ENCODE results near the gene CCL8. TPM values are rescaled to one million over a fixed set of nuclear protein-coding genes. Genes with fewer than 3 reads are reported as not detected.

The CCL8 gene
- total RNA-seq, 1 donor from 2014 or later = not detected

DNA sequence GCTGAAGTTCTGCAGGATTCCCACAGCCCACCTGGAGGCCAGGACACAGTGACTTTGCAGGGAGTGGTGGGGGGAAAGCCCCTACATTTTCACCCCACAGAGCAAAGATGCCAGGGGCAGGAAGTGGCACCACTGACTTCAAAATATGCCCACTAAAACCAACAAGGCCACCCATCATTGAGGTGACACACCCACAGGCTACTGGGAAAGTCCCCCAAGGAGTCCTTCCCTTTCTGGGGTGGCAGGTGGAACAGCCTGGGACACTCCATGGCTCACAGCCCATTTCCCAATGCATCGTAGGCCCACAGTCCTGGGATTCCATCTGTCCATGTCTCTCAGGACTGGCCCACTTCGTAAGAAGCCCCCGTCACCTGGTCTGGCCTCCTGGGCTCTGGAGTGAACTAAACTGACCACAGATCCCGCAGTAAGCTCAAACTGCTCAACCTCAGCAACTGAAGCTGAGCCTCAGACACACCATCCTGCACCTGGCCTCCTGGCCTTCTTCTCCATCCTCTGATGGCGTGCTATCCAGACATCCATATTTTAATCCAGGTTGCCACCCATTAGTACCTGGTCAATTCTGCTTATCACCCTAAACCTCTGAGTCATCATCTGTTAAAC lies 51.3 kb downstream of the CCL8 start:
- no peaks in the 10 kb centered on the region for H3K36me3 Mint-ChIP-seq (ENCODE audit: unreplicated experiment)
- peaks cover 1% of the 10 kb centered on the region for H3K9me3 Mint-ChIP-seq (ENCODE audit: unreplicated experiment)

DNA sequence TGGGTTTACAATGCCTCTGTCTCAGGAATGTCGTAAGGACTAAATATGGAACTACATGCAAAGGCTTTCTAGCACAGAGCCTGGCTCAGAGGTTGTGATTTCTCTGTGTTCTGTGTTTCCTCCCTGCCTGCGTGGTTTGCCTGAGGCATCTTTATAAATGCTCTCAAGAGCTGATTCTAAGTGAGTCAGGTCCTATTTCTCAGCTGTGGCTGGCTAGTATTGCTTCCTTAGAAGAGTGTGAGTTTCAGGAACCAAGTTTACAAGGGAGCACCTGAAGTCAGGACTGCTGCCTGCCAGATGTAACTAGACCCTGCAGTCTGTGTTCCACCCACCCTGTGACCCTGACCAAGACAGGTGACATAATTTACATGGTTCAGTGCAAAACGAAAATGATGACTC lies 51.8 kb downstream of the CCL8 start:
- Mint-ChIP-seq H3K27me3 (ENCODE audit: unreplicated experiment) (peaks cover 3% of the 10 kb centered on the region), H3K27ac (ENCODE audit: unreplicated experiment) (no peak overlapping the region), H3K36me3 (ENCODE audit: unreplicated experiment) (no peaks in the 10 kb centered on the region), H3K4me3 (ENCODE audit: unreplicated experiment) (no peak overlapping the region), H3K4me1 (ENCODE audit: low read depth, unreplicated experiment) (peaks cover 1% of the 10 kb centered on the region), H3K9me3 (ENCODE audit: unreplicated experiment) (peaks cover 1% of the 10 kb centered on the region)
- TF ChIP-seq, protein P1, sequence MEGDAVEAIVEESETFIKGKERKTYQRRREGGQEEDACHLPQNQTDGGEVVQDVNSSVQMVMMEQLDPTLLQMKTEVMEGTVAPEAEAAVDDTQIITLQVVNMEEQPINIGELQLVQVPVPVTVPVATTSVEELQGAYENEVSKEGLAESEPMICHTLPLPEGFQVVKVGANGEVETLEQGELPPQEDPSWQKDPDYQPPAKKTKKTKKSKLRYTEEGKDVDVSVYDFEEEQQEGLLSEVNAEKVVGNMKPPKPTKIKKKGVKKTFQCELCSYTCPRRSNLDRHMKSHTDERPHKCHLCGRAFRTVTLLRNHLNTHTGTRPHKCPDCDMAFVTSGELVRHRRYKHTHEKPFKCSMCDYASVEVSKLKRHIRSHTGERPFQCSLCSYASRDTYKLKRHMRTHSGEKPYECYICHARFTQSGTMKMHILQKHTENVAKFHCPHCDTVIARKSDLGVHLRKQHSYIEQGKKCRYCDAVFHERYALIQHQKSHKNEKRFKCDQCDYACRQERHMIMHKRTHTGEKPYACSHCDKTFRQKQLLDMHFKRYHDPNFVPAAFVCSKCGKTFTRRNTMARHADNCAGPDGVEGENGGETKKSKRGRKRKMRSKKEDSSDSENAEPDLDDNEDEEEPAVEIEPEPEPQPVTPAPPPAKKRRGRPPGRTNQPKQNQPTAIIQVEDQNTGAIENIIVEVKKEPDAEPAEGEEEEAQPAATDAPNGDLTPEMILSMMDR (IDR thresholded peaks at IDR 0.05; ENCODE audit: partially characterized antibody, unreplicated experiment) = no peak
- no peak for DNase-seq

More for the DNA sequence above, 51.3 kb downstream of the CCL8 start:
- Mint-ChIP-seq H3K4me1 (ENCODE audit: low read depth, unreplicated experiment) (peaks cover 1% of the 10 kb centered on the region), H3K27ac (ENCODE audit: unreplicated experiment) (no peak overlapping the region), H3K4me3 (ENCODE audit: unreplicated experiment) (no peak overlapping the region), H3K27me3 (ENCODE audit: unreplicated experiment) (peaks cover 3% of the 10 kb centered on the region)
- TF ChIP-seq, protein P1 (IDR thresholded peaks at IDR 0.05; ENCODE audit: partially characterized antibody, unreplicated experiment) = no peak
- DNase-seq = no peak

Other genes starting within 250 kb of the CCL8 start
- gene CCL2, start 64.2 kb upstream of the CCL8 start, total RNA-seq (ENCODE audit: unreplicated experiment) = not detected
- not detected for gene CCL7, start 49.2 kb upstream of the CCL8 start, total RNA-seq (ENCODE audit: unreplicated experiment)
- not detected for gene CCL11, start 33.7 kb upstream of the CCL8 start, total RNA-seq (ENCODE audit: unreplicated experiment)
- not detected for gene CCL13, start 37.0 kb downstream of the CCL8 start, total RNA-seq (ENCODE audit: unreplicated experiment)
- not detected for gene CCL1, start 43.8 kb downstream of the CCL8 start, total RNA-seq (ENCODE audit: unreplicated experiment)

Measured in glutamatergic neuron (in vitro differentiated cells).